PC-3 (cell line): Measurements from ENCODE around the gene ATXN10.

ENCODE experiments used
- CTCF ChIP-seq: fragments of 300-600 bp; sonication (generic); conservative IDR thresholded peaks from 2 replicates; pipeline ENCODE4 v1.5.1; 2017; ENCODE audit warnings: antibody characterized with exemption, low read depth, mild to moderate bottlenecking, low read length
- EZH2phosphoT487 ChIP-seq: fragments of 300-600 bp; sonication (generic); IDR thresholded peaks from 2 replicates; pipeline ENCODE4 v1.6.1; 2018; ENCODE audit warnings: mild to moderate bottlenecking, antibody characterized with exemption, low read length, borderline replicate concordance

DNA sequence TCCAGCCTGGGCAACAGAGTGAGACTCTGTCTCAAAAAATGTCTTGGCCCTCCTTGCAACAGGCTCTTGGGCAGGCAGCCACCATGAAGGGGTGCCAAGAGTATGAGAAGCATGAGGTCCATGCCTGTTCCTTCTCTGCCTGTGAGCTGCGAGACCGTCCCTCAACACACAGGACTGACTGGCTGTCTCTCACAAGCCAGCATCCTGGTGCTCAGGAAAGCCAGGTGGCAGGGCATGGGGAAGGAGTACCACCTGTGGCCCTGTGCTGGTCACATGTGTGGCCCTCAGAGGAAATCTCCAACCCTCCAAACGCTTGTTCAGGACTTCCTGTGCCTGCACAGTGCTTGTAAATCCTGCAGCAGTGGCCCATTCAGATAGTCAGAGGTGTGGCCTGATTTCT, 83.2 kb downstream of the ATXN10 start:
- TF ChIP-seq CTCF (no peak), EZH2phosphoT487 (no peak)
